GM11168 (cell line): ENCODE results near the gene CRELD2.

Source experiments
- in situ Hi-C: fragments of 300-500 bp; cut with MboI; formaldehyde crosslinking; loops from one replicate; pipeline ENCODE4 v1.12.0; 2022; ENCODE audit warnings: low sequenced_read_pairs; ENCODE audit not compliant: unreplicated experiment

The CRELD2 gene

GRCh38 chr22:49886346-49887063, 31.9 kb upstream of the CRELD2 start:
- in situ Hi-C loops, result no loop called here

- in situ Hi-C loops, result no loop called here
Observed at GRCh38 chr22:49887064-49887451, 31.4 kb upstream of the CRELD2 start.

GRCh38 chr22:49887702-49888101, 30.7 kb upstream of the CRELD2 start:
- in situ Hi-C loops, result no loop called here

DNA sequence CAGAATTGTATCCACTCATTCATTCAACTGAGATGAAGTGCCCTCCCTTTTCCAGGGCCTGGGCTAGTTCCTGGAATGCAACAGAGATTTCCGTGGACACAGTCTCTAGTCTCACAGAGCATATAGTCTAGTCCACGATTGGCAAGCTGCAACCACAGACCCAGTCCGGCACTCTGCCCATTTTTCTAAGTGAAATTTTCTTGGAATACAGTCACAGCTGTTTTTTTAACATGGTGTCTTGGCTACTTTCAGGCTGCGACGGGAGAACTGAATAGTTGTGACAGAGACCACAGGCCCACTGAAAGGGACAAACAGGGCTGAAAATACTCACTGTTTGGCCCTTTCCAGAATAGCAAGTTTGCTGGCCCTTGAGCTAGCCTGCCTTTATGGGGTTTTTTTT, 29.4 kb upstream of the CRELD2 start:
- in situ Hi-C loops, result no loop called here

DNA sequence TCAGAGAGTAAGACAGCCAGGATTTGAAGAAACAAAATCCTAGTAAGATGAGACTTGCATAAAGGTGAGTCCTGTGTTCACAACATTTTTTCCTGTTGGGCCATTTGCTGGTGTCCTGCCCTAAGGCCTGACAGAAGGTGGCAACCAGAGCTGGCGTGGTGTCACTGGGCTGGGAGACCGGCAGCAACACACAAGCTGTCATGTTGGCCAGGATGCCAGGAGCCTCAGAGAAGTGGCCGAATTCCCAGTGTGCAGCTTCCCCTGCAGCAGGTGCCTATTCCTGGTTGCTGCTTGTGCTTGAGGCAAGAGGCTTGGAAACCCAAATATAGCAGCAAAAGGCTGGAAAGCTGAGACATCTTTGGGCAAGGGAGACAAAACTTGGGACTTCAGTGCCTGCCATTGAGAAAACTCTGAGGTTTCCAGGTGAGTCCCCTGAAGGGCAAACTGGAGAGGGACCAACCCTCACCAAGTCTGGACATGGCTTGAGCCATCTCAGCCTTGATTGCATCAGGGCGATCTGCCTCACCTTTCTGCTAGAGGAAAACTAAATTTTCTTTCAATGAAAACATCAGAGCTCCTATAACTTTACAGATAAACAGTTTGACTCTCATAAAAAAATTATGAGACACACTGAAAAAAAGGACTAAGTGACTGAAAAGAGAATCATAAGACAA, 26.1 kb upstream of the CRELD2 start:
- in situ Hi-C loops, result no loop called here

GRCh38 chr22:49893025-49893424, 25.4 kb upstream of the CRELD2 start:
- in situ Hi-C loops, result no loop called here

GRCh38 chr22:49894322-49895054, 23.9 kb upstream of the CRELD2 start:
- in situ Hi-C loops, result no loop called here

DNA sequence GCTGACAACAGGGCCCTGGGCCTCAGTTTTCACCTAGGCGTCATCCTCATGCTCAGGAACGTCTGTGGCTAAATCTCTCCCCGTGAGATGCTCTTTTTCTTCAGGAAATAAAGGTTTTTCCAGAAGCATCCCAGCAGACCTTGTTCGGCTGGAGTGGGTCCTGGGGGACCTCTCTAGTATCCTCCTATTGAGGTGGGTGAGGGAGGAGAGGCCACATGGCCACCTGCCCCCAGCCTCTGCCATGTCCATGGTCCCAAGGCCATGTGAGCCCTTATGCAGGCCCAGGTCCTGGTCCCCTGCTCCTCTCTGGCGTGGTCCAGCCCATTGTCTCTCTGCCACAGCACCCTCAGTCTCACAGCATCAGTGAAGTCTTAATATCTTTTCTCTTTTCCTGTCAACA, 22.2 kb upstream of the CRELD2 start:
- in situ Hi-C loops, result no loop called here

DNA sequence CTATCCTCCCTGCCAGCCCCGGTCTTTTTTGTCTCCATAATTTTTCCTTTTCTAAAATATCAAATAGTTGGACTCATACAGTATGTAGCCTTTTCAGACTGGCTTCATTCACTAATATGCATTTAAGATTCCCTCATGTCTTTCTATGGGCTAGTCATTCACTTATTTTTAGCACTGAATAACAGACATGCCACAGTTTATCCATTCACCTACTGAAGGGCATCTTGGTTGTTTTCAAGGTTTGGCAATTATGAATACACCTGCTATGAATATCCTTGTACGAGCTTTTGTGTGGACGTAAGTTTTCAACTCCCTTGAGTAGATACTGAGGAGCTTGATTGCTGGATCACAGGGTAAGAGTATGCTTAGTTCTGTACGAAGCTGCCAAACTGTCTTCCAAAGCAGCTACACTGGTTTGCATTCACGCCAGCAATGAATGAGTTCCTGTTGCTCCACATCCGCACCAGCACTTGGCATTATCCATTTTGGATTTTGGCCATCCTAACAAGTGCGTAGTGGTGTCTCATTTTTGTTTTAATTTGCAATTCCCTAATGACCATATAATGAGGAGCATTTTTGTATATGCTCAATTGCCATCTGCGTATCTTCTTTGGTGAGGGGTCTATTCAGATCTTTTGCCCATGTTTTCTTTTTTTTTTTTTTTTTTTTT, 21.3 kb upstream of the CRELD2 start:
- in situ Hi-C loops, result no loop called here

DNA sequence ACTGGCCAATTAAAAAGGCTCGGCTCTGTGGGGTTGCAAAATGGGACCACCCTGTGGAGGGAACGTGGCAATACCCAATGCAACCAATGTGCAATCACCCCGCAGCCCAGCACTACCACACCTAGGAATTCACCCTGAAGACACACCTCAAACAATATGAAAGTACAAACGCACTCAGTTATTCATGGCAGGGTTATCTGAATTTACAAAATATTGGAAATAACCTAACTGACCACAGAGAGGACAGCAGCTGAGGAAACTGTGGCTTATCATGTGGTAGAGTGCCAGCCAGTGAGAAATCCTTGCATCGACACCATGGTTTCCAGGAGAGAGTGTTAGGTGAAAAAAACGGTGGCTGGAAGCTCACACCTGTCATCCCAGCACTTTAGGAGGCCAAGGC, 18.9 kb upstream of the CRELD2 start:
- in situ Hi-C loops, result no loop called here

DNA sequence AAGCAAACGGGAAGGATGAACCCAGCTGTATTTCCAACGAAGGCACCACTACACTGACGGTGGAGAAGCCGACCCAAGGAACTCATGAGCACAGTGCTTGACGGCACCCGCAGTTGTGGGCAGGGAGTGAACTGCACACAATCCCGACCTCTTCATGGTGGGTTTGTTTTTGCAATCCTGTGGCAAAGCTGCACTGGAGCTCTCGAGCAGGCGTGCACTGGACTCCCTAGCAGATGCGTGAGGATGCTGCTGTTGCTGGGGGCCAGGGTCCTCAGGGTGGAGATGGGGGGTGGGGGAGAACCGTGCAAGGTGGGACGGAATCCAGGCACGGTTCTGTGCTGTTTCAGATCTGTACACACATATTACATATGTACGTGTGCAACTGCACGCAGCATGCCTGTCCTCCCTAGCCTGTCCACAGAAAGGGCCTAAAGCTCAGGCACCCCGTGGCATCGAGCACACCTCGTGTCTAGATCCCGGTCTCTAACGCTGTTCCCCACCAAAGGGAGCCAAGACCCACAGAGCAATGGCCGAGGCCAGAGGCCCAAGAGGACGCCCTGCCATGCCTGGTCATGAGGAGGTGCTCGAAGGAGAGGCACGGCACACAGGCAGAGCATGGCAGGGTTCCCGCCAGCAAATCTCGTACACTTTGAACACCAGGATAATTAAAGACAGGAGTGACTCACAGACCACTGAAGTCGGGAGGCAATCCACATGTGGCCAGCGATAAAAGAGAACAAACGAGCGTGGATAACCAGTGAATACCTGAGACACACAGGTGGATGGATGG, 17.8 kb upstream of the CRELD2 start:
- in situ Hi-C loops, result no loop called here

- in situ Hi-C loops, result no loop called here
Observed at GRCh38 chr22:49901457-49901856, 17.0 kb upstream of the CRELD2 start.

DNA sequence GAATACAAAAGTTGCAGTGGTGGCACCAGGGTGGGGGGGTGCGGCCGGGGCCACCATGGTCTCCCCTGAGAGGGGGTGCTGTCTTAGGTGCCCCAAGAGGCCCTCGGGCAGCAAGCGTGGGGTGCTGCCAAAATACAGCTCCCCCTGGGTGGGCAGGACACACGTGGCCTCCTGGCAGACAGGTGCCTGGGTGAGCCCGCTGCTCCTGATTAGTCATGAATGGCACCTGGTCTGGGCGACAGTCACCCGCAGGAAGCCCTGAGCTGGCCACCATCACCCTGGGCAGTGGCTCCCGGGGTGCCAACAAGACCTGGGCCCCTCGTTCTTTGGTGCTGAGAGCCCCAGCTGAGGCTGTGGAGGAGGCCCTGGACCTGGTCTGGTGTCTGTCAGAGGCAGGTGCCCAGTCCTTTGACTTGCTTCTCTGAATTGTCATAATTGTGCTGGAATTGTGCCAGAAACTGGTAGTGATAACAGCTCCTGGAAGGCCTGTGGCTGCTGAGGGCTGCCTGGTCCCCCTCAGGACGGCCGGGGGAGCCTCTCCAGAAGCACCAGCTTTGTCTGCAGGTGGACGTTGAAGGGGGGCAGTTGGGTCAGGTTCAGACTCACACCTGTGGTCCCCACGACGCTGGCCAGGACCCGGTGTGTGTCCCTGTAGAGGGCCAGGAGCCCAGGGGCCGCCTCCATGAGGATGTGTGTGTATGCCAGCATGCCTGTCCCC, 15.0 kb upstream of the CRELD2 start:
- in situ Hi-C loops, result no loop called here

DNA sequence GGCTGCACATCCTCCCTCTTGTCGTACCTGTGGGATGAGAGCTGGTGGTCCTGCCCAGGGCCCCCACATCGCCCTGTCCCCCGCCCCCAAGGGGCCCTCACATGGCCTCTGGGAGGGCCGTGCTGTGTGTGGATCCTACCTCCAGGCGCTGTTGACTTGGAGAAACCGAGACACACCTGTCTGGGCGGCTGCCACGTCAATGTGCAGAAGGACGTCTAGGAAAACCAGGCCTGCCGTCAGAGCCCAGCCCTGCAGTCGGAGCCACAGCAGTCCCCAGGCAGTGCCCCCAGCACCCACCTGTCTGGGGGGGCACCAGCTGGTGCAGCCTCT, 14.4 kb upstream of the CRELD2 start:
- in situ Hi-C loops, result no loop called here

DNA sequence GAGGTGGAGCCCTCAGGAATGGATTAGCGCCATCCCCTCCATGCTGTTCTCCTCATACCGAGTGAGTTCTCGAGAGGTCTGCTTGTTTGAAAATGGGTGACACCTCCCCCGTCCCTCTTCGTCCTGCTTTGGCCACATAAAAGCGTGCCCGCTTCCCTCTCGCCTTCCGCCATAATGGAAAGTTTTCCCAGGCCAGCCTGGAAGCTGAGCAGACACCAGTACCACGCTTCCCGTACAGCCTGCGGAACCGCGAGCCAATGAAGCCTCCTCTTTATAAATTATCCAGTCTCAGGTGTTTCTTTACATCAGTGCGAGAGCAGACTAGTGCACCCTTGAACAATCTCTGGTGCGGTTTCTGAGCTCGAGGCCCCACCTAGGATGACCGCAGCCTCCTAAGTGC, 13.0 kb upstream of the CRELD2 start:
- in situ Hi-C loops, result no loop called here

GRCh38 chr22:49906071-49906798, 12.2 kb upstream of the CRELD2 start:
- in situ Hi-C loops, result no loop called here

GRCh38 chr22:49906799-49907290, 11.6 kb upstream of the CRELD2 start:
- in situ Hi-C loops, result no loop called here

- in situ Hi-C loops, result no loop called here
Observed at GRCh38 chr22:49907807-49908206, 10.6 kb upstream of the CRELD2 start.
